Measurements from ENCODE around the gene ARID3A.

The ARID3A gene

DNA sequence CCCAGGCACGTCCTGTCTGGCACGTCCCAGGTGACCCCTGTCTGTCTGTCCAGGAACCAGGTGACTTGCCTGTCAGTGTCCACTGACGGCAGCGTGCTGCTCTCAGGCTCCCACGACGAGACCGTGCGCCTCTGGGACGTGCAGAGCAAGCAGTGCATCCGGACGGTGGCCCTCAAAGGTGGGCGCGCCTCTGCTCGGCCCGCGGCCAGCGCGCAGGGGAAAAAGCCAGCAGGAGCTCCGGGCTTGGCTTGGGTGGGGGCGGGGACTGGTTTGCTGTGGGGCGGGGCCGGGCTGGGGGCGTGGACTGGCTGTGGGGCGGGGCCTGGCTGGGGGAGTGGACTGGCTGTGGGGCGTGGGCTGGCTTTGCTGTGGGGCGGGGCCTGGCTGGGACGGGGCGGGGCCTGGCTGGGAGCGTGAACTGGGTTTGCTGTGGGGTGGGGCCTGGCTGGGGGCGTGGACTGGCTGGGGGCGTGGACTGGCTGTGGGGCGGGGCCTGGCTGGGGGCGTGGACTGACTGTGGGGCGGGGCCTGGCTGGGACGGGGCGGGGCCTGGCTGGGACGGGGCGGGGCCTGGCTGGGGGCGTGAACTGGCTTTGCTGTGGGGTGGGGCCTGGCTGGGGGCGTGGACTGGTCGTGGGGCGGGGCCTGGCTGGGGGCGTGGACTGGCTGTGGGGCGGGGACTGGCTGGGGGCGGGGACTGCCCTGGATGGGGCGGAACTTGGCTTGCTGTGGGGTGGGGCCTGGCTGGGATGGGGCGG is 65.5 kb downstream of the ARID3A start:
- no peak for DNase-seq

DNA sequence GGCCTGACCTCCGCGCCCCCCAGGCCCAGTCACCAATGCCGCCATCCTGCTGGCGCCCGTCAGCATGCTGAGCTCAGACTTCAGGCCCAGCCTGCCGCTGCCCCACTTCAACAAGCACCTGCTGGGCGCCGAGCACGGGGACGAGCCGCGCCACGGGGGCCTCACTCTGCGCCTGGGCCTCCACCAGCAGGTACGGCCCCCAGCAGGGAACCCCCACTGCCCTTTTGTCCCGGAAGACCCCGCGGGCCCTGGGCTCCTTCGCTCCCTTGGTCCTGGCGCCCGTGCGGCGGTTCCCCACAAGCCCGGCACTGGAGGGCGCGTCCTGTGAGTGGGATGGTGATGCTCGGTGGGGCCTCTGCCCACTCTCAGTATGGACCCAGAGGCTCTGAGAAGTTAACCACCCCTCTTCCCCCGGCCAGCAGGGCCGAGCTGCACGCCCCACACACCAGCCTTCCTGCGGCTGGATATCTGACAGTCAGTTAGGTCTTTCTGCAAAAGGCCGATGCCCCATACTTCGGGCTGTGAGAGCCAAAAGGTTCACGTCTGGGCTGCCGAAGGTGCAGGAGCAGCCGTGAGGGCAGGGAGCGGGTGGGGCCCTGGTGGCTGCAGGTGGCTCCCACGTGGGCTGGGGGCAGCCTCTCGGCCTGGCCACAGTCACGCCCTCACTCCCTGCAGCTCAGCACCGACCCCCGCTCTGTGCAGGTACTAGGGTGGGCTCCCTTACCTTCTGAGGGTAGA is 66.3 kb downstream of the ARID3A start:
- no peak for DNase-seq

DNA sequence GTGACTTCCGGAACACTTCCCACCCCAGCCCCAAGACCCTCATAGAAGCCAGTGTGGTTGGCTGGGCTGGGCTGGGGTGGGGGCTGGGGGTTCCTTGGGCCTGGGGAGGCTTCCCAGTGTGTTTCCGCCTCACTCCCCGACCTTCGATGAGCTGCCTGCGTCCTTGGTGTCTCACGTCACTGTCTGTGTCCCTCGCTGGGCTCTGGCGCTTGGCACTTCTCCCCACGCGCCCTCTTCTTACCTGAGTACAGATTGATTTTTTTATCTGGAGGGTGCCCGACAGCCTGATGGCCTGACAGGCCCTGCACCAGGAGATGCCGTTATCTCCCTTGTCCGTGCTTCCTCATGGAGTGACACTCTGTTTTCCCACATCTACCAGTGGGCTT is 66.8 kb downstream of the ARID3A start:
- DNase-seq, result no peak

DNA sequence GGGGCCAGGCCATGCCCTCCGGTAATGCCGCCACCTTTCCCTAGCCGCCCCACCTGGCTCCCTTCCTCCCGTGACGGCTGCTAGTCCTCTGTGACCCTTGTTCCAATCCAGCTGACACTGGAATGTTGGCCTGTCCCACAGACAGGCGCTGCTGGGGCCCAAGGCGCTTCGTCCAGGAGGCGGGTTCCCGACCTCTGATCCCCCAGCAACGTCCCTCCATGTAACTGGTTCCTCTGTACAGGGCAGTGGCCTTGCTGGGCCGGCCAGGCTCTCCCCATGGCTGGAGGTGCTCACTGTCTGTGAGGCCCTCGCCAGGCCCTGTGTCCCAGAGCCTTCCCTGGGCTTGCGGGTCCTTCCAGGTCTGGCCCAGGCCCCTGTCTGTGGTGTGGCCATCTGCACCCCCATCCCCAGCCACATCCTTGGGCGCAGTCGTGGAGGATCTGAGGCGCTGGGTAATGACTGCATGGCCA is 67.6 kb downstream of the ARID3A start:
- no peak for DNase-seq

DNA sequence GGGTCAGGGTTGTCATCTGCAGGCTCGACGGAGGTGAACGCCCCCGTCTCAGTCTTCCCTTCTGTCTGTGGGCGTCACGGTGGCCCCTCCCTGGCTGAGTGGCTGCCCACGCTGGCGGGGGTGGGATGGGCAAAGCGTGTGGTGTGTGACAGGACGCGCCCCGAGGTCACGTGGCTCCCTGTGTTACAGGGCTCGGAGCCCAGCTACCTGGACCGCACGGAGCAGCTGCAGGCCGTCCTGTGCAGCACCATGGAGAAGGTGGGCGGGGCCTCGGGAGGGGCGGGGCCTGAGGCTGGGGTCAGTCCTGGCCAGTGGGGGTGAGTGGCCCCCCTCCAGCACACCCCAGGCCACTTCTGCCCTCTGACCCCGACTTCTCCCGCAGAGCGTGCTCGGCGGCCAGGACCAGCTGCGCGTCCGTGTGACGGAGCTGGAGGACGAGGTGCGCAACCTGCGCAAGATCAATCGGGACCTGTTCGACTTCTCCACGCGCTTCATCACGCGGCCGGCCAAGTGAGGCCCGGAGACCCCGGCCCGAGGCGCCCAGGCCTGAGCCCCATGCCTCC is 68.1 kb downstream of the ARID3A start:
- DNase-seq, result no peak

DNA sequence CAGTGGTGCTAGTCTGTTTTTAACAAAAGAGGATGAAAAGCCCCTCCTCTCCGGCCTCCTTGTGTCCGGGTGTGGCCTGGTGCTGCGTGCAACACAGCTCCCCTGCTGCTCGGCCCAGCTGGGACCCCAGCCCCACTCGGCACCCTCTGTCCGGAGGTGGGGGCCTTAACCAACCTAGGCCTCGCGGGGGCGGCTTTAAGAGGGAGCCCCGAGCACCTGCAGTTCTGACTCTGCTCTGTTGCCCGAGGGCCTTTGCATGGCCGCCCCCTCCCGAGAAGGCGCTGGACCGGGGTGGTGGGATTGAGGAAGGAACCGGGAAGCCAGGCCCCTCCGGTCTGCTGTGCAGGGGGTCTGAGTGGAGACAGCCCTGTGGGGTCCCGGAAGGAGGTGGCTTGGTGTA is 68.7 kb downstream of the ARID3A start:
- no peak for DNase-seq

DNA sequence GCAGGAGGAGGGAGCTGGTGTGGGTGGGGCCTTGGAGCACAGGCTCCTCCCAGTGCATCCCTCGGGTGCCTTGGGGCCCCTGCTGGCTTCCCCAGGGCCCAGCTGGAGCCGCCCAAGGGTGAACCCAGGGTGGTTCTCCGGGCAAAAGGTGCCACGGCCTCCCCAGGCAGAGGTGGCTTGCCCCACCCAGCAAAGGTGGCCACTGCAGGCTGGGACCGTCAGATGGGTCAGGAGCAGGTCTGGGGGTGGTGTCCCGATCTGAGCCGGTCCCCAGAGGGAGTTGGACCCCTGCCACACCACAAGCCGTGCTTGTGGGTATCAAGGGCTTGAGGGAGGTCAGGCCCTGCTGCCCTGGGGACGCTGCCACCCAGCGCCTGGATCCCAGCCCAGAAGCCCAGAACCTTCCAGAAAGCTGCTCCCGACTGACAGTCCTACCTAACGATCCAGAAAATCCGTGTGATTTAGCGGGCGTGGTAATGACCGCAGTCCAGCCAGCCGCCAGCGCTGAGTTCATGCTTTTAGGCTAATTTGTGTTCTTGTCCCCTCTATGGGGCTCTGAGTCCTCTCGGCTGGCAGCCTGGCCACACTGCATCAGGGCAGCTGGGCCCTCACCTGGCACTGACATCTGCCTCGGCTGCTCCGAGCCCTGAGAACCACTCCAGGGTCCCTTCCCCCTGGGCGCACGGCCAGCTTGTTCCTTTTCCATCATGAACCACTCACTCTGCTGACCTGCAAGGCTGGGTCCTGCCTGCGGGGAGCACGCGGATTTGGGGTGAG is 69.4 kb downstream of the ARID3A start:
- no peak for DNase-seq

DNA sequence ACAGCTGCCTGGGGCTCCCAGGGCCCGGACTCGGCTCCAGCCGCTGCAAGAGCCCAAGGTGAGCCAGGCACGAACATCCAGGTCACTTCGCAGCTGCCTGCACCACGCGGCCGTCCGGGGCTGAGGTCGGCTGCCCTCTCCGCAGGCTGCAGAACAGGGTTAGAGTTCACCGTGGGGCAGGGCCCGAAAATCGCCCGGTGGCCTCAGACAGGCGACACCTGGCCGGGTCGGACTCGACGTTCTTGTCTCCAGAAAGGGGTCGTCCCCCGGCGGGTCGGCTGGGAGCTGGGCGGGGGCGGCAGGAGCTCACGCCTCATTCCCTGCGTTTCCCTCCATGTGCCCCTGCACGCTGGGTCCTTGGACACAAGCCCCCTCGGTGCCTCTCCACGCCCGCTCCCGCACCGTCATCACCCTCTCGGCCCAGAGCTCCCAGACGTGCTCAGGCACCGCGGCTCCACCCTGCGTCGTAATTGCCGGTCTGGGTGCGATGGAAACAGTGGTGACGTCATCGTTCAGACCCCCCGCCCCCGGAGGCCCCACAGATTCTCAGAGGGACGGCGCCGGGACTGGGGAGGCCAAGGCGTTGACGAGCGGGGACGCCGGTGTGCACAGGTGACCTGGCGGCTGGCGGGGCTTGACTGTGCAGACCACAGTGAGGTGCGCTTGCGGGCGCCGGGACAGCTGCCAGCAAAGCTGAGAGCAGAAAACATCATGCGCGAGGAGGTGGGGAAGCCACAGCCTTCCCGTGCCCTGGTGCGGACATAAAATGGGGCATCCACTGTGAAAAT is 70.4 kb downstream of the ARID3A start:
- no peak for DNase-seq

DNA sequence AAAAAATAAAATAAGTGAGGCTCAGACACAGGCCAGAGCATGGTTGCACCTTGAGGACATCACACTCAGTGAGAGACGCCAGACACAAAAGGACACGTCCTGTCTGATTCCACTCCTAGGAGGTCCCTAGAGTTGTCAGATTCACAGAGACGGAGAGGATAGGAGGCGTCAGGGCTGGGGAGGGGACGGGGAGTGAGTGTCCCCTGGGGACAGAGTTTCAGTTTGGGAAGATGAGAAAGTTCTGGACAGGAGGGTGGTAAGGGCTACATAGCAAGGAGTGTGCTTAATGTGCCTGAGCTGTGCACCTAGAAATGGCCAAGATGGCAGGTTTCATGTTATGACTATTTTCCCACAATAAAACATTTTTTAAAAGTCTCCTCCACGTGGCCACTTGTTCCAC is 72.2 kb downstream of the ARID3A start:
- no peak for DNase-seq

DNA sequence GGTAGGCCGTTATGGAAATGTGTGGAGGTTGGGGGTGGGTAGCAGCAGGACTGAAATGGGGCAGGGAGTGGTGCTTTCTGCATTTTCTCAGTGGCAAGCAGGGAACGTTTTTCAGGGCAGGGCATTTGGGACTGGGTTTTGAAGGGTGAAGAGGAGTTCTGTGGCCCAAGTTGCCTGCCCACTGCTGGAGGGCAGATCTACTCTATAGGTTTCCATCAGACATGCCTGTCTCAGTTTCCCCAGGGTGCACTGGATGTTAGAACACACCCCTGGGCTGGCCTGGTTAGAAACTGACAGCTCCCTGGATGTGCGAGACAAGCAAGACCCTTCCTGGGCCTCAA is 73.5 kb downstream of the ARID3A start:
- DNase-seq, result no peak

DNA sequence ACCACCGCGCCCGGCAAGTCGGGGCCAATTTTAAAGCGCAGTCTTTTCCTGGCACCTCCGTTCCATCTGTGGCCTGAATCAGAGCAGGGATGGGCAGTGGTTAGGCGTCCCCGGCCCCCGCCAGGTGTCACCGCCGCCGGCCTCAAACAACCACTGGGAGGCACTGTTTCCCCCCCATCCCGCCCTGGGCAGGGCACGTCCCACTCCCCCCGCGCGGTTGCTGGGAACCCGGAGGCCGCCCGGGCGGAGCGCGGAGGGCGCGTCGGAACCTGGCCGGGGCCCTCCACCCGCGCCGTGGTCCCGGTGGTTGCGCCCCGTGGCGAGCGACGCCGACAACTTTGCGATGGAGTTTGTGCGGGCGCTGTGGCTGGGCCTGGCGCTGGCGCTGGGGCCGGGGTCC is 74.3 kb downstream of the ARID3A start, which contains the start of gene GRIN3B:
Gene GRIN3B (plus strand): TSS at position 325 of the 400 bp plus-strand sequence. CDS start 19 bp downstream, at position 344.
- no peak for DNase-seq

DNA sequence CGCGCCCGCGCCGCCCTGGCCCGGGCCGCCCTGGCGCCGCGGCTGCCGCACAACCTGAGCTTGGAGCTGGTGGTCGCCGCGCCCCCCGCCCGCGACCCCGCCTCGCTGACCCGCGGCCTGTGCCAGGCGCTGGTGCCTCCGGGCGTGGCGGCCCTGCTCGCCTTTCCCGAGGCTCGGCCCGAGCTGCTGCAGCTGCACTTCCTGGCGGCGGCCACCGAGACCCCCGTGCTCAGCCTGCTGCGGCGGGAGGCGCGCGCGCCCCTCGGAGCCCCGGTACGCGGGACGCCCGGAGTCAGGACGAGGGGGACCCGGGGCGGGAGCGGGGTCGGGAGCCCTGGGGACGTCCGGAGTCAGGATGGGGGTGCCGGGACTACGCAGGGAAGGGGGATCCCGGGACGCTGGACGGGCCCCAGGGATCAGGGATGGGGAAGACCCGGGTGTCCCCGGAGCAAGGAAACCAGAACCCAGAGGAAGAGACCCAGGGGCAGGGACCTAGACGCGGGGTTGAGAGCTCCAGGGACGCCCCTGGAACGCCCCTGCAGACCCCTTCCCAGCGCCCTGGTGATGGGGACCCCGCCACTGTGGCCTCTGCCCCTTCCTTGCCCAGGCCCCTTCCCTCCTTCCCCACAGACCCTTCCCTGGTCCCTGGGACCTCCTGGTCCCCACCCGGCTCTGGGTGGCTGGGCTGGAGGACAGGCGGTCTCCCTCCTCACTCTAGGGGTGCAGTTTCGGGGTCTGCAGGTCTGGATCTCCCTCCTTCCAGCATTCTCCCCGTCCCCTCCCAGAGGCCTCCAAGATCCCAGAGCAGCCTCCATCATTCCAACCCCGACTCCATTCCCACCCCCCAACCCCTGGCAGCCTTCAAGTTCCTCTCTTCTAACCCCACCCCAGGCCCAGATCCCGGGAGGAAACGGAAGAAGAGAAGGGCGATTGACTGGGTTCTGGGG is 75.0 kb downstream of the ARID3A start:
- no peak for DNase-seq

DNA sequence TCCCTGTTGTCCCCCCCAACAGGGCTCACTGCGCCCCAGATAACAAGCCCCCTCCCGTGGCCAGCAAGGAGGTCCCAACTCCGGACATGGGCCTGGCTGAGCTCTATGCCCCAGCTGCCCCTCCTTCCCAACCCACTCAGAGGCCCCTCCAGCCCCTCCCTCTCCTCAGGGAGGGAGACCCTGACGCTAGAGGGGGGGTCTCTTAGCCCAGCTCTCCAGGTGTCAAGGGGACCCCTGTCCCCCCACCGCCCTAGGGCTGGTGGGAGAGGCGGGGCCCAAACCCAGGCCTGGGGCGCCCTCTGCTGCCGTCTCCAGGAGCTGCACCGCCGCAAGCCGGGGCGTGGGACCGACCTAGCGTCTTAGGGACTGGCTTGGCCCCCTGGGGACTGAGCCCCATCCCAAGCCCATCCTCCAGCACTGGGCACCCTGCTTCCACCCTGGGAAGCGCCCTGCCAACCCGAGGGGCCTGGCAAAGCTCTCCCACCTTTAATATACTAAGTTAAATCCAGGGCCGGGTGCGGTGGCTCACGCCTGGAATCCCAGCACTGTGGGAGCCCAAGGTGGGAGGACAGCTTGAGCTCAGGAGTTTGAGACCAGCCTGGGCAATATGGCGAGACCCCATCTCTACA is 75.8 kb downstream of the ARID3A start:
- peak; percentile 6 for DNase-seq

DNA sequence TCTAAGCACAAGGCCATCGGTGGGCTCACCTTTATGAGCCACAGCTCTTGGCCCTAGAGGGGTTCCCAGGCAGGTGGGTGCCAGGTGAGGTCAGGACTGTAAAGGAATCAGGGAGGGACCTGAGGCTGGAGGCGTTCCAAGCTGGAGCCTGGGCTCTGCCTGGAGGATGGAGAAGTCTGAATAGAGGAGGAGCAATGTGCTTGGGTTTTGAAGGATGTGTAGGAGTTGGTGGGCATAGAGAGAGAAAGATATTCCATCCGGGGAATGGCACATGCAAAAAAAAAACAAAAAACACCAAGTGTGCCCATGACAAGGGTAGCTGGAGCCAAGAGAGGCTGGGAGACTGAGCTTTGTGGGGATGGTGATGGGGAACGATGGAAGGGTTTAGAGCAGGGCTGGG is 76.8 kb downstream of the ARID3A start:
- no peak for DNase-seq

DNA sequence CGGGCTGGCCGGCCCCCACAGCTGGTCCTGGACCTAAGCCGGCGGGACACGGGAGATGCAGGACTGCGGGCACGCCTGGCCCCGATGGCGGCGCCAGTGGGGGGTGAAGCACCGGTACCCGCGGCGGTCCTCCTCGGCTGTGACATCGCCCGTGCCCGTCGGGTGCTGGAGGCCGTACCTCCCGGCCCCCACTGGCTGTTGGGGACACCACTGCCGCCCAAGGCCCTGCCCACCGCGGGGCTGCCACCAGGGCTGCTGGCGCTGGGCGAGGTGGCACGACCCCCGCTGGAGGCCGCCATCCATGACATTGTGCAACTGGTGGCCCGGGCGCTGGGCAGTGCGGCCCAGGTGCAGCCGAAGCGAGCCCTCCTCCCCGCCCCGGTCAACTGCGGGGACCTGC is 77.4 kb downstream of the ARID3A start:
- DNase-seq, result no peak

DNA sequence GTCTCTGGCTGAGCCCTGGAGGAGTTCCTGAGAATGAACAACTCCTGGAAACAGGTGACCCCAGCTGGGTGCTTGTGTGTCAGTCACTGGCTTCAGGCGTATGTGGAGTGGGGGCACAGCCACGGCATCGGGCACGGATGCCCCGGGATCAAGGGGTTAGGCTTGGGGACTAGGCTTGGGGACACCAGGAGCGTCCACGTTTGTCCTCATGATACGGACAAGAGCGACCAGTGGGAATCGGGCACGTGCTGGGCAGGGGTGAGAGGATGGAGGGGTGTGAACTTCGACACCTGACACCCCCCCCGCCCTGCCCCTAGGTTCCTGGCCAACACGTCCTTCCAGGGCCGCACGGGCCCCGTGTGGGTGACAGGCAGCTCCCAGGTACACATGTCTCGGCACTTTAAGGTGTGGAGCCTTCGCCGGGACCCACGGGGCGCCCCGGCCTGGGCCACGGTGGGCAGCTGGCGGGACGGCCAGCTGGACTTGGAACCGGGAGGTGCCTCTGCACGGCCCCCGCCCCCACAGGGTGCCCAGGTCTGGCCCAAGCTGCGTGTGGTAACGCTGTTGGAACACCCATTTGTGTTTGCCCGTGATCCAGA is 78.5 kb downstream of the ARID3A start:
- no peak for DNase-seq

DNA sequence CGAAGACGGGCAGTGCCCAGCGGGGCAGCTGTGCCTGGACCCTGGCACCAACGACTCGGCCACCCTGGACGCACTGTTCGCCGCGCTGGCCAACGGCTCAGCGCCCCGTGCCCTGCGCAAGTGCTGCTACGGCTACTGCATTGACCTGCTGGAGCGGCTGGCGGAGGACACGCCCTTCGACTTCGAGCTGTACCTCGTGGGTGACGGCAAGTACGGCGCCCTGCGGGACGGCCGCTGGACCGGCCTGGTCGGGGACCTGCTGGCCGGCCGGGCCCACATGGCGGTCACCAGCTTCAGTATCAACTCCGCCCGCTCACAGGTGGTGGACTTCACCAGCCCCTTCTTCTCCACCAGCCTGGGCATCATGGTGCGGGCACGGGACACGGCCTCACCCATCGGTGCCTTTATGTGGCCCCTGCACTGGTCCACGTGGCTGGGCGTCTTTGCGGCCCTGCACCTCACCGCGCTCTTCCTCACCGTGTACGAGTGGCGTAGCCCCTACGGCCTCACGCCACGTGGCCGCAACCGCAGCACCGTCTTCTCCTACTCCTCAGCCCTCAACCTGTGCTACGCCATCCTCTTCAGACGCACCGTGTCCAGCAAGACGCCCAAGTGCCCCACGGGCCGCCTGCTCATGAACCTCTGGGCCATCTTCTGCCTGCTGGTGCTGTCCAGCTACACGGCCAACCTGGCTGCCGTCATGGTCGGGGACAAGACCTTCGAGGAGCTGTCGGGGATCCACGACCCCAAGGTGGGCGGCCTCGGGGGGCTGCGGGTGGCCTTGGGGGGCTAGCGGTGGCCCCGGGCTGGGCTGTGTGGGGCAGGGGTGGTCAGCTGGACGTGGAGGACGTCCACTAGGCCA is 79.2 kb downstream of the ARID3A start:
- DNase-seq, result no peak

DNA sequence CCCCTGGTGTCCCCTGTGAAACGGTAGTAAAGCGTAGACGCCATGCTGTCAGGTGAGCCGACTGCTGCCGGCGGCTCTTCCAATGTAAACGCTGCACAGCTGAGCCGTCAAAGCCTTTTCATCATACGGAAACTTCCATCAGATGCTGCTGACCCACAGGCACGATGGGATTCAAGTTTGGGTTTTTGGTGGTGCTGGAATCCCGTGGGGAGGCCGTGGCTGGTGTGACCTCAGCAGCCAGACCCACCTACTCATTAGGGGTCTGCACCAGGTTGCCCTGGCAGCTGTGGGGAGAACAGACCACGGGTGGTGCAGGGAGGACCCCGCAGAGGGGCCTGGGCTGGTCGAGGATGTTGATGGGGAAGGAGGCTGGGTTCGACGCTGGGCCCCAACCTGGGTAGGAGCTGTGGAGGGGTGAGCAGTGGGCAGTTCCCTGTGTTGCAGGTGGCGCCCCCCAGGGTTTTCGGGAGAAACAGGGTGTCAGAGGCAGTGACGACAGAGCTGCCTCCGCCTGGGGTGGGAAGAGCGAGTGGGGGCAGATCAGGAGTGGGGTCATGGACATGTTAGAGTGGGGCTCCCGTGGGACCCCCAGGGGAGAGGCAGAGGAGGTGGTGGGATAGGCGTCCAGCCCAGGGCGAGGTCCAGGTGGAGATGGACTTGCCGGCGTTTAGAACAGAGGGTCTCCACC is 81.0 kb downstream of the ARID3A start:
- DNase-seq, result no peak
